HCT116 (cell line): ENCODE measurements around the gene MPZL2. TPM values are rescaled to one million over a fixed set of nuclear protein-coding genes. Genes with fewer than 3 reads are reported as not detected.

Experiments
- ATAC-seq: fragments of 200-7000 bp; cut with Tn5 transposase; 2 replicates; pipeline ENCODE4 v1.9.1; 2020; ENCODE audit warnings: mild to moderate bottlenecking, moderate library complexity
- BruUV-seq: library from RNA; stranded (reverse); fragments of 400-500 nt; replicated peaks from 2 replicates; lab custom pipeline; 2021; lab: Mats Ljungman, UMichigan
- CTCF ChIA-PET: fragments of 300-600 bp; sonication (Branson Sonifier 250); formaldehyde crosslinking; loops from one replicate; lab custom pipeline; 2021; ENCODE audit warnings: antibody characterized with exemption; lab: Charles Lee
- POLR2A ChIA-PET: fragments of 300-600, 350-600 bp; sonication (Branson Sonifier 250); formaldehyde crosslinking; loops from one replicate; lab custom pipeline; 2021; ENCODE audit warnings: antibody characterized with exemption; lab: Charles Lee
- RAD21 ChIA-PET, 2 experiments: fragments of 300-600 bp; sonication (Branson Sonifier 250); formaldehyde crosslinking; loops; one replicate each; lab custom pipeline; 2023; ENCODE audit warnings: low total read pairs in 2 of 2; ENCODE audit not compliant: uncharacterized antibody in 2 of 2, unreplicated experiment in 2 of 2, low non-redundant PET in 1 of 2; lab: Charles Lee
- DNase-seq: peaks from one replicate; pipeline ENCODE4 v3.0.0-alpha.2; 2010; ENCODE audit warnings: low read depth, low spot score
- H2AFZ ChIP-seq: fragments of 200-600 bp; shearing (Covaris generic), sonication (generic); 2 replicates; pipeline ENCODE4 v1.6.1; 2017; ENCODE audit warnings: low read depth, mixed run types, mixed read lengths, antibody characterized with exemption, low read length; ENCODE audit not compliant: poor library complexity, severe bottlenecking
- H3K27ac ChIP-seq: 2 replicates; pipeline ENCODE4 v1.5.1; 2012; ENCODE audit warnings: low read depth, low read length
- H3K27me3 ChIP-seq: fragments of 200-600 bp; sonication (generic); 2 replicates; pipeline ENCODE4 v1.6.1; 2016; ENCODE audit warnings: mixed run types, low read length, mixed read lengths; ENCODE audit not compliant: insufficient read depth
- H3K36me3 ChIP-seq, 2 experiments: fragments of 200-500 bp in 1 of 2; fragments of 200-600 bp in 1 of 2; sonication (Bioruptor generic) in 1 of 2; sonication (generic) in 1 of 2; 2 replicates each; pipeline versions ENCODE4 v1.5.1 to v1.6.1; 2014 to 2016; ENCODE audit warnings: low read length in 2 of 2, inconsistent platforms in 1 of 2, mixed read lengths in 1 of 2, mixed run types in 1 of 2; ENCODE audit not compliant: insufficient read depth in 2 of 2, control insufficient read depth in 1 of 2
- H3K4me1 ChIP-seq, 2 experiments: fragments of 200-600 bp in 1 of 2; sonication (generic) in 1 of 2; 2 replicates each; pipeline versions ENCODE4 v1.5.1 to v1.6.1; 2012 to 2017; ENCODE audit warnings: low read length in 2 of 2, inconsistent platforms in 1 of 2, mild to moderate bottlenecking in 1 of 2, mixed read lengths in 1 of 2, mixed run types in 1 of 2, moderate library complexity in 1 of 2; ENCODE audit not compliant: insufficient read depth in 2 of 2, control insufficient read depth in 1 of 2
- H3K4me2 ChIP-seq: fragments of 200-600 bp; sonication (generic); 2 replicates; pipeline ENCODE4 v1.6.1; 2017; ENCODE audit warnings: mixed run types, low read length, mixed read lengths
- H3K4me3 ChIP-seq, 2 experiments: fragments of 200-600 bp in 1 of 2; sonication (generic) in 1 of 2; replicated peaks in 1 of 2; 2 replicates each; pipeline ENCODE4 v1.5.1; 2011 to 2016; ENCODE audit warnings: low read length in 2 of 2, control low read depth in 1 of 2, low read depth in 1 of 2, mild to moderate bottlenecking in 1 of 2, mixed read lengths in 1 of 2, mixed run types in 1 of 2
- H3K79me2 ChIP-seq: fragments of 200-600 bp; sonication (generic); 2 replicates; pipeline ENCODE4 v1.6.1; 2017; ENCODE audit warnings: mild to moderate bottlenecking, mixed run types, low read length, moderate library complexity, mixed read lengths; ENCODE audit not compliant: insufficient read depth
- H3K9ac ChIP-seq: fragments of 200-600 bp; sonication (generic); 2 replicates; pipeline ENCODE4 v1.6.1; 2016; ENCODE audit warnings: low read length, mixed read lengths
- H3K9me2 ChIP-seq: fragments of 200-600 bp; sonication (generic), shearing (Covaris generic); 2 replicates; pipeline ENCODE4 v1.6.1; 2017; ENCODE audit warnings: mixed run types, mild to moderate bottlenecking, moderate library complexity; ENCODE audit not compliant: insufficient read depth
- H3K9me3 ChIP-seq, 2 experiments: fragments of 200-500 bp in 1 of 2; fragments of 200-600 bp in 1 of 2; sonication (Bioruptor generic) in 1 of 2; sonication (generic) in 1 of 2; 2 replicates each; pipeline ENCODE4 v1.6.1; 2014 to 2017; ENCODE audit warnings: low read length in 2 of 2, mixed read lengths in 2 of 2, inconsistent platforms in 1 of 2, low read depth in 1 of 2, mild to moderate bottlenecking in 1 of 2, mixed run types in 1 of 2, moderate library complexity in 1 of 2; ENCODE audit not compliant: control insufficient read depth in 1 of 2, insufficient read depth in 1 of 2
- H4K20me1 ChIP-seq: fragments of 200-600 bp; sonication (generic), shearing (Covaris generic); 2 replicates; pipeline ENCODE4 v1.6.1; 2017; ENCODE audit warnings: mixed run types, mild to moderate bottlenecking, moderate library complexity; ENCODE audit not compliant: insufficient read depth
- EGR1 ChIP-seq: IDR thresholded peaks from 2 replicates; pipeline ENCODE4 v1.6.1; 2012; ENCODE audit warnings: low read depth
- EZH2phosphoT487 ChIP-seq: fragments of 200-600 bp; IDR thresholded peaks from 2 replicates; pipeline ENCODE4 v1.6.1; 2018; ENCODE audit warnings: antibody characterized with exemption, borderline replicate concordance
- POLR2A ChIP-seq: IDR thresholded peaks from 2 replicates; pipeline ENCODE4 v1.7.0; 2011; ENCODE audit warnings: borderline replicate concordance; ENCODE audit not compliant: insufficient read depth, insufficient read length; ENCODE audit errors: extremely low read depth
- REST ChIP-seq: IDR thresholded peaks from 2 replicates; pipeline ENCODE4 v1.6.1; 2012; ENCODE audit warnings: low read depth
- SP1 ChIP-seq: IDR thresholded peaks from 2 replicates; pipeline ENCODE4 v1.6.1; 2012; ENCODE audit warnings: low read depth
- TCF7L2 ChIP-seq: IDR thresholded peaks from 2 replicates; pipeline ENCODE4 v1.7.0; 2011; ENCODE audit warnings: borderline replicate concordance, inconsistent platforms; ENCODE audit not compliant: insufficient read depth, insufficient read length; ENCODE audit errors: extremely low read depth
- intact Hi-C: fragments of 100-400 bp; cut with micrococcal nuclease; formaldehyde crosslinking; loops from 2 replicates; pipeline ENCODE4 v1.10.0; 2022
- total RNA-seq: library from RNA; stranded (reverse); gene quantifications from one replicate; pipeline ENCODE4 v1.2.1, GENCODE V29; 2021; ENCODE audit not compliant: unreplicated experiment
- TF ChIP-seq, protein P1 (sequence below): IDR thresholded peaks from 2 replicates; pipeline ENCODE4 v1.6.1; 2012

The MPZL2 gene
- total RNA-seq, 1 experiment from 2014 or later, result 16.8 TPM

DNA sequence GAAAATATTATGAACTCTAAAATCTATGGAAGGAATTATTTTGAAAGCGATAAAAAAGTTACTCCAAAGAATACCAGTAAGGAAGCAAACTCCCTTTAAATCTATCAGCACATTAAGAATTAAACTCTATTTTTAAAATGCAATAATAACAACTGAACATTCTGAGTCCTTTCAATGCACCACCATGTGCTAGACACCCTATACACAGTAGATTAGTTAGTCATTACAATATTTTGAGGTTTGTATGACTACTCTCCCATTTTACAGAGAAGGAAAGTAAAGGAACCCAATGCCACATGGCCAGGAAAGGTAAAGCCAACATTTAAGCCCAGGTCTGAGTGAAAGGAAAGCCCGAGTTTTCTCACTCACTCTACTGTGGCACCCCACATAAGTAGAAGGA is 57.0 kb downstream of the MPZL2 start:
- no peaks in the 10 kb centered on the region for H3K36me3 ChIP-seq
- intact Hi-C loops, result no loop called here
- no TSS peak for BruUV-seq
- H4K20me1 ChIP-seq, result no peaks in the 10 kb centered on the region
- H3K4me1 ChIP-seq, result no peaks in the 10 kb centered on the region
- no peak overlapping the region for H2AFZ ChIP-seq
- H3K4me2 ChIP-seq, result no peak overlapping the region
- ChIA-PET POLR2A (no interaction called here), CTCF (interaction anchor here (0.5 to 0.9 kb wide), 2 partner anchors 9 to 229 kb away, joined by 3 to 5 read pairs; partner anchors contain the start of gene KMT2A), RAD21 (no interaction called here)
- no peaks in the 10 kb centered on the region for H3K9me3 ChIP-seq
- no peak for TF ChIP-seq POLR2A
- no peak for TF ChIP-seq REST
- TF ChIP-seq EGR1, result no peak
- no peaks in the 10 kb centered on the region for H3K79me2 ChIP-seq
- no peaks in the 10 kb centered on the region for H3K9me2 ChIP-seq
- no peaks in the 10 kb centered on the region for H3K27me3 ChIP-seq
- DNase-seq, result no peak
- ATAC-seq, result no peak
- H3K9ac ChIP-seq, result no peak overlapping the region
- H3K4me3 ChIP-seq, result no peak overlapping the region
- no peak overlapping the region for H3K27ac ChIP-seq

- H3K9me3 ChIP-seq, result no peaks in the 10 kb centered on the region
- H3K27ac ChIP-seq, result no peak overlapping the region
- no peaks in the 10 kb centered on the region for H3K79me2 ChIP-seq
- TF ChIP-seq SP1 (no peak), POLR2A (no peak), EZH2phosphoT487 (no peak), TCF7L2 (no peak)
- TF ChIP-seq, protein P1, sequence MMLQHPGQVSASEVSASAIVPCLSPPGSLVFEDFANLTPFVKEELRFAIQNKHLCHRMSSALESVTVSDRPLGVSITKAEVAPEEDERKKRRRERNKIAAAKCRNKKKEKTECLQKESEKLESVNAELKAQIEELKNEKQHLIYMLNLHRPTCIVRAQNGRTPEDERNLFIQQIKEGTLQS, result no peak
- H3K9me2 ChIP-seq, result no peaks in the 10 kb centered on the region
- RAD21 ChIA-PET, result no interaction called here
- no peak overlapping the region for H3K4me3 ChIP-seq
- intact Hi-C loops, result no loop called here
- no peak overlapping the region for H3K4me2 ChIP-seq
- no peak overlapping the region for H2AFZ ChIP-seq
- H3K27me3 ChIP-seq, result no peaks in the 10 kb centered on the region
- H3K9ac ChIP-seq, result no peak overlapping the region
- CTCF ChIA-PET, result interaction anchor here (0.9 kb wide), 1 partner anchor 8 kb away, joined by 5 read pairs; no protein-coding TSS in a partner anchor
- no peak for DNase-seq
- no peak for ATAC-seq
- H4K20me1 ChIP-seq, result no peaks in the 10 kb centered on the region
- H3K36me3 ChIP-seq, result no peaks in the 10 kb centered on the region
- no peaks in the 10 kb centered on the region for H3K4me1 ChIP-seq
- POLR2A ChIA-PET, result no interaction called here
- BruUV-seq, result no TSS peak
Observed at GRCh38 chr11:118206391-118207031, 57.6 kb downstream of the MPZL2 start.
